ENCODE measurements around the gene TGFBR3. TPM values are rescaled to one million over a fixed set of nuclear protein-coding genes. Genes with fewer than 3 reads are reported as not detected.

Gene TGFBR3
- total and polyA plus RNA-seq, 9 of the 15 experiments (the other 6 are each of a cell fraction or from before 2014, with no cell fraction given) = 3.6 to 32.4 (median 15.6) TPM

GRCh38 chr1:91733108-91733710, 152.7 kb downstream of the TGFBR3 start:
- H2AFZ ChIP-seq (ENCODE audit: low read depth, low read length) = peak overlapping the region; percentile 72
- TF ChIP-seq ZNF3 (CRISPR knock-in tag; IDR thresholded peaks at IDR 0.05) = no peak
- peak; percentile 14; the same call in 1 of the 2 replicates for TF ChIP-seq MECOM (CRISPR knock-in tag; IDR thresholded peaks at IDR 0.05)
- no peak for TF ChIP-seq MED1 (CRISPR knock-in tag; IDR thresholded peaks at IDR 0.05; ENCODE audit: borderline replicate concordance)
- TF ChIP-seq CHD4 (IDR thresholded peaks at IDR 0.05; ENCODE audit: insufficient read depth, insufficient replicate concordance, low read depth, low read length, poor library complexity, severe bottlenecking) = no peak
- no peak for TF ChIP-seq CEBPB (tag; IDR thresholded peaks at IDR 0.05)
- TF ChIP-seq BCL6 (CRISPR knock-in tag; IDR thresholded peaks at IDR 0.05) = no peak
- TF ChIP-seq NCOA6 (IDR thresholded peaks at IDR 0.05) = 0 out of 2 replicates have a peak, but pooled peaks have one; percentile 15
- TF ChIP-seq DLX4 (CRISPR knock-in tag; IDR thresholded peaks at IDR 0.05) = no peak
- TF ChIP-seq HINFP (tag; conservative IDR thresholded peaks at IDR 0.05; ENCODE audit: low read depth) = no peak
- TF ChIP-seq CEBPG (CRISPR knock-in tag; IDR thresholded peaks at IDR 0.05) = no peak
- no peak for TF ChIP-seq CEBPG (tag; conservative IDR thresholded peaks at IDR 0.05 in 1 of 2, IDR thresholded peaks at IDR 0.05 in 1 of 2)
- TF ChIP-seq ZNF586 (CRISPR knock-in tag; conservative IDR thresholded peaks at IDR 0.05) = no peak
- TF ChIP-seq KLF1 (tag; IDR thresholded peaks at IDR 0.05) = no peak
- TF ChIP-seq RUNX1 (IDR thresholded peaks at IDR 0.05; ENCODE audit: low read depth) = no peak
- no peak for TF ChIP-seq E2F1 (CRISPR knock-in tag; IDR thresholded peaks at IDR 0.05)
- TF ChIP-seq SREBF2 (CRISPR knock-in tag; IDR thresholded peaks at IDR 0.05) = no peak
- no peak for TF ChIP-seq SMARCA5 (IDR thresholded peaks at IDR 0.05)
- TF ChIP-seq U2AF1 (optimal IDR thresholded peaks at IDR 0.05; ENCODE audit: low read depth, low read length) = no peak
- TF ChIP-seq NFE2L1 (tag; IDR thresholded peaks at IDR 0.05; ENCODE audit: borderline replicate concordance, low read depth) = no peak
- TF ChIP-seq HNRNPUL1 (IDR thresholded peaks at IDR 0.05; ENCODE audit: low read length) = no peak
- peak; percentile 88 for TF ChIP-seq SPI1 (IDR thresholded peaks at IDR 0.05; ENCODE audit: borderline replicate concordance, low read depth, low read length)

More at GRCh38 chr1:91733108-91733710, 152.7 kb downstream of the TGFBR3 start:
- Histone ChIP-seq H3K4me3 (no peak overlapping the region), H3K4me1 (replicated peaks in 1 of 2; ENCODE audit: control insufficient read depth in 2 of 2, insufficient read depth in 2 of 2, low read length in 2 of 2) (peaks cover 31 to 70% of the 10 kb centered on the region in 2 experiments), H3K9ac (ENCODE audit: insufficient read depth in 1 of 2, low read depth in 2 of 2, low read length in 2 of 2) (peak overlapping the region in 1 of 2 experiments; percentile 77; a peak in 2 of 4 replicates), H3K27me3 (ENCODE audit: control insufficient read depth in 2 of 2, insufficient read depth in 2 of 2, low read length in 2 of 2) (no peaks in the 10 kb centered on the region), H3K79me2 (ENCODE audit: control insufficient read depth, insufficient read depth, low read length) (no peaks in the 10 kb centered on the region; the same call in 2 of the 3 replicates), H3K36me3 (ENCODE audit: control insufficient read depth, insufficient read depth, low read length) (peaks cover 44% of the 10 kb centered on the region; the same call in 2 of the 3 replicates), H3K9me1 (ENCODE audit: control insufficient read depth, insufficient read depth, low read length) (no peaks in the 10 kb centered on the region), H3K9me3 (replicated peaks; ENCODE audit: control insufficient read depth, insufficient read depth, low read depth, low read length) (no peaks in the 10 kb centered on the region), H4K20me1 (replicated peaks; ENCODE audit: control insufficient read depth, insufficient read depth, low read length) (no peaks in the 10 kb centered on the region), H3K27ac (ENCODE audit: extremely low read depth, low read depth, low read length) (peak overlapping the region; percentile 95), H3K4me2 (ENCODE audit: insufficient read depth, low read length) (peak overlapping the region; percentile 70)
- TSS peak; percentile 88 for BruUV-seq (replicated peaks)
- WGBS (ENCODE audit: insufficient coverage, low coverage, missing lambda C conversion rate) = 55% methylated on average over 8 of the region's 8 CpGs
- CTCF ChIA-PET (ENCODE audit: low intra/inter-chr PET ratio) = no interaction called here
- ATAC-seq (no peak), DNase-seq (ENCODE audit: extremely low read depth in 1 of 4, low spot score in 3 of 4) (no peak), FAIRE-seq (no peak)
- in situ Hi-C loops (cut with MboI) (no loop called here), intact Hi-C loops (cut with micrococcal nuclease) (loop anchor here (2.0 to 10.0 kb wide), 3 partner anchors 26 to 178 kb away; no protein-coding TSS in a partner anchor)
- POLR2A ChIA-PET = interaction anchor here (0.6 to 1.2 kb wide), 3 partner anchors 9 to 163 kb away, joined by 3 to 4 read pairs (median 3); no protein-coding TSS in a partner anchor
